HepG2 (cell line): ENCODE data around the gene UQCRHL. TPM values are rescaled to one million over a fixed set of nuclear protein-coding genes. Genes with fewer than 3 reads are reported as not detected.

ENCODE experiments used
- CBX5 ChIP-seq: sonication (generic); formaldehyde crosslinking; IDR thresholded peaks from 2 replicates; pipeline ENCODE4 v1.4.0; 2020; ENCODE audit warnings: missing genetic modification reagents, borderline replicate concordance
- CHD2 ChIP-seq: IDR thresholded peaks from 2 replicates; pipeline ENCODE4 v1.6.1; 2011; ENCODE audit warnings: low read depth, low read length, improper control_type of control experiment
- ESRRA ChIP-seq: sonication (generic); formaldehyde crosslinking; IDR thresholded peaks from 2 replicates; pipeline ENCODE4 v1.5.1; 2020; ENCODE audit warnings: mild to moderate bottlenecking, low read depth, missing genetic modification reagents
- FOXC1 ChIP-seq: sonication (generic); formaldehyde crosslinking; IDR thresholded peaks from 2 replicates; pipeline ENCODE4 v1.8.0; 2022; ENCODE audit warnings: mild to moderate bottlenecking, missing genetic modification reagents, borderline replicate concordance
- KDM5A ChIP-seq: fragments of 200-600 bp; sonication (generic); IDR thresholded peaks from 2 replicates; pipeline ENCODE4 v1.7.0; 2018; ENCODE audit warnings: antibody characterized with exemption, mild to moderate bottlenecking, low read length, borderline replicate concordance
- PHB2 ChIP-seq: fragments of 450-650 bp; IDR thresholded peaks from 2 replicates; pipeline ENCODE4 v1.6.1; 2018; ENCODE audit not compliant: partially characterized antibody
- SALL1 ChIP-seq: sonication (generic); formaldehyde crosslinking; IDR thresholded peaks from 2 replicates; pipeline ENCODE4 v1.8.0; 2022; ENCODE audit warnings: mild to moderate bottlenecking, missing genetic modification reagents
- SIX4 ChIP-seq: sonication (generic); formaldehyde crosslinking; IDR thresholded peaks from 2 replicates; pipeline ENCODE4 v1.4.0; 2020; ENCODE audit warnings: missing genetic modification reagents
- TBX3 ChIP-seq: fragments of 450-650 bp; IDR thresholded peaks from 2 replicates; pipeline ENCODE4 v1.6.1; 2017; ENCODE audit warnings: antibody characterized with exemption, mild to moderate bottlenecking, inconsistent platforms, borderline replicate concordance
- TEAD3 ChIP-seq: optimal IDR thresholded peaks from 2 replicates; pipeline ENCODE3; 2016; ENCODE audit warnings: borderline replicate concordance
- ZNF256 ChIP-seq: sonication (generic); formaldehyde crosslinking; conservative IDR thresholded peaks from 2 replicates; pipeline ENCODE4 v1.4.0; 2020; ENCODE audit warnings: missing genetic modification reagents
- ZNF350 ChIP-seq: sonication (generic); formaldehyde crosslinking; IDR thresholded peaks from 2 replicates; pipeline ENCODE4 v1.4.0; 2020; ENCODE audit warnings: mild to moderate bottlenecking, low read depth, missing genetic modification reagents, borderline replicate concordance
- ZNF501 ChIP-seq: sonication (generic); formaldehyde crosslinking; IDR thresholded peaks from 2 replicates; pipeline ENCODE4 v1.5.1; 2020; ENCODE audit warnings: mild to moderate bottlenecking, moderate library complexity, missing genetic modification reagents
- ZNF564 ChIP-seq: sonication (generic); formaldehyde crosslinking; IDR thresholded peaks from 2 replicates; pipeline ENCODE4 v1.8.1; 2023; ENCODE audit warnings: mild to moderate bottlenecking, missing genetic modification reagents
- ZNF737 ChIP-seq: sonication (generic); formaldehyde crosslinking; IDR thresholded peaks from 2 replicates; pipeline ENCODE4 v1.5.0; 2020; ENCODE audit warnings: missing genetic modification reagents, mild to moderate bottlenecking, borderline replicate concordance
- polyA plus RNA-seq, 8 experiments: library from polyadenylated mRNA; depleted of rRNA in 3 of 8; stranded (reverse) in 7 of 8; unstranded in 1 of 8; fragments of >200 nt; fragmentation: Illumina TruSeq in 4 of 8; extraction: Trizol in 4 of 8; gene quantifications; 2 replicates each; pipeline versions ENCODE4 v1.2.1 to v1.2.3, GENCODE V29; 2011 to 2016; ENCODE audit warnings: low read depth in 4 of 8, missing spikeins in 1 of 8, mixed read lengths in 1 of 8; ENCODE audit not compliant: insufficient read depth in 1 of 8
- total RNA-seq, 5 experiments: library from RNA; depleted of rRNA; stranded (reverse); fragments of >200 nt; fragmentation: Illumina TruSeq; extraction: Trizol; gene quantifications; 2 replicates each; pipeline ENCODE4 v1.2.3, GENCODE V29; 2016; ENCODE audit warnings: low read depth in 1 of 5
- TF ChIP-seq, protein P1 (sequence below): IDR thresholded peaks from 2 replicates; pipeline ENCODE4 v1.6.1; 2016; ENCODE audit warnings: missing compliant biosample characterization, missing genetic modification reagents, borderline replicate concordance
- TF ChIP-seq, protein P2 (sequence below): sonication (generic); formaldehyde crosslinking; IDR thresholded peaks from 2 replicates; pipeline ENCODE4 v1.5.0; 2020; ENCODE audit warnings: mild to moderate bottlenecking, missing genetic modification reagents, borderline replicate concordance
- TF ChIP-seq, protein P3 (sequence below): sonication (generic); formaldehyde crosslinking; IDR thresholded peaks from 2 replicates; pipeline ENCODE4 v1.4.0; 2020; ENCODE audit warnings: mild to moderate bottlenecking, low read depth, missing genetic modification reagents

The UQCRHL gene
- total and polyA plus RNA-seq, 2 of the 13 experiments (the other 11 are each of a cell fraction or from before 2014, with no cell fraction given), result 1.8 to 2.3 TPM

DNA sequence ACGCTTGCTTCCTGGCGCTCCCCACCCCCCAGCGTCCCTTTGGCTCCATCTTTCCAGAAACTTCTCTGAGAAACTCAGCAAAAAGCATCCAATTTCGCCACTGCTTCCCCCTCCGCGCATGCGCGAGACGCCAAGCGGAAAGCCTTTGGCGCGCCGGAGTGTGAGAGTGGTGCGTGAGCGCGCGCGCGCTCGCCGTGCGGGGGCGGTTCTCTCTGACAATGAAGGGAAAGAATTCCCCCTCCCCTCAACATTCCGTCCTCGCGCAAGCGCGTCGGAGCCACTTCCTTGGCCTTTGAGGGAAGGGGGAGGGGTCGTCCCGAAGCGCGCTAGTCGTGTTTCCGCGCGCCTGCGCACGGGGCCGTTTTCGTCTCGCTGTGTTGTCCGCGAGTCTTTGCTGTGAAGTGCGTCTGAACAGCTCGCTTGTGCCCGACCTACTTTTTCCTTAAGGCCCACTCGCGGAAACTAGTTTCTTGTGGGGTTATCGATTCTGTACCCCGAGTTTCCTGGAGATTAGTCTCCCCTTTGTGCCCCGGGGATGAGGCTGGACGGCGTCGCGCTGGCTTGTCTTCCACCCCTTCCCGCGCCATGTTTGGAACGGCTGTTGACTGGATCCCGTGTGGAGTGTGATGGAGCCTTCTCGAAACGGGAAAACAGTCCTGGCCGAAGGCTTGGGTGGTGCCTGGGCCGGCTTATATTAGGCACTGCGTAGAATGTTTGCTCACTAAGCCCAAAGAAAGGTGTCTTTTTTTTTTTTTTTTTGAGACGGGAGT lies 28.5 kb upstream of the UQCRHL start (continued):
- TF ChIP-seq, protein P1, sequence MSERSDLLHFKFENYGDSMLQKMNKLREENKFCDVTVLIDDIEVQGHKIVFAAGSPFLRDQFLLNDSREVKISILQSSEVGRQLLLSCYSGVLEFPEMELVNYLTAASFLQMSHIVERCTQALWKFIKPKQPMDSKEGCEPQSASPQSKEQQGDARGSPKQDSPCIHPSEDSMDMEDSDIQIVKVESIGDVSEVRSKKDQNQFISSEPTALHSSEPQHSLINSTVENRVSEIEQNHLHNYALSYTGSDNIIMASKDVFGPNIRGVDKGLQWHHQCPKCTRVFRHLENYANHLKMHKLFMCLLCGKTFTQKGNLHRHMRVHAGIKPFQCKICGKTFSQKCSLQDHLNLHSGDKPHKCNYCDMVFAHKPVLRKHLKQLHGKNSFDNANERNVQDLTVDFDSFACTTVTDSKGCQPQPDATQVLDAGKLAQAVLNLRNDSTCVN (CRISPR knock-in tag), result no peak; the same call in 1 of the 2 replicates
- TF ChIP-seq TEAD3 (CRISPR knock-in tag) (peak; percentile 96), TBX3 (peak; percentile 40; the same call in 1 of the 2 replicates), SALL1 (CRISPR knock-in tag) (peak; percentile 76), ZNF256 (CRISPR knock-in tag) (0 out of 2 replicates have a peak, but pooled peaks have one; percentile 28), CHD2 (no peak), SIX4 (peak; percentile 59), ZNF564 (CRISPR knock-in tag) (peak; percentile 38; the same call in 1 of the 2 replicates), ZNF350 (peak; percentile 48; the same call in 1 of the 2 replicates), KDM5A (peak; percentile 11; the same call in 1 of the 2 replicates), ESRRA (no peak), PHB2 (no peak), ZNF501 (peak; percentile 82; the same call in 1 of the 2 replicates), CBX5 (CRISPR knock-in tag) (no peak), FOXC1 (CRISPR knock-in tag) (peak; percentile 71; the same call in 1 of the 2 replicates), ZNF737 (no peak)
- TF ChIP-seq, protein P2, sequence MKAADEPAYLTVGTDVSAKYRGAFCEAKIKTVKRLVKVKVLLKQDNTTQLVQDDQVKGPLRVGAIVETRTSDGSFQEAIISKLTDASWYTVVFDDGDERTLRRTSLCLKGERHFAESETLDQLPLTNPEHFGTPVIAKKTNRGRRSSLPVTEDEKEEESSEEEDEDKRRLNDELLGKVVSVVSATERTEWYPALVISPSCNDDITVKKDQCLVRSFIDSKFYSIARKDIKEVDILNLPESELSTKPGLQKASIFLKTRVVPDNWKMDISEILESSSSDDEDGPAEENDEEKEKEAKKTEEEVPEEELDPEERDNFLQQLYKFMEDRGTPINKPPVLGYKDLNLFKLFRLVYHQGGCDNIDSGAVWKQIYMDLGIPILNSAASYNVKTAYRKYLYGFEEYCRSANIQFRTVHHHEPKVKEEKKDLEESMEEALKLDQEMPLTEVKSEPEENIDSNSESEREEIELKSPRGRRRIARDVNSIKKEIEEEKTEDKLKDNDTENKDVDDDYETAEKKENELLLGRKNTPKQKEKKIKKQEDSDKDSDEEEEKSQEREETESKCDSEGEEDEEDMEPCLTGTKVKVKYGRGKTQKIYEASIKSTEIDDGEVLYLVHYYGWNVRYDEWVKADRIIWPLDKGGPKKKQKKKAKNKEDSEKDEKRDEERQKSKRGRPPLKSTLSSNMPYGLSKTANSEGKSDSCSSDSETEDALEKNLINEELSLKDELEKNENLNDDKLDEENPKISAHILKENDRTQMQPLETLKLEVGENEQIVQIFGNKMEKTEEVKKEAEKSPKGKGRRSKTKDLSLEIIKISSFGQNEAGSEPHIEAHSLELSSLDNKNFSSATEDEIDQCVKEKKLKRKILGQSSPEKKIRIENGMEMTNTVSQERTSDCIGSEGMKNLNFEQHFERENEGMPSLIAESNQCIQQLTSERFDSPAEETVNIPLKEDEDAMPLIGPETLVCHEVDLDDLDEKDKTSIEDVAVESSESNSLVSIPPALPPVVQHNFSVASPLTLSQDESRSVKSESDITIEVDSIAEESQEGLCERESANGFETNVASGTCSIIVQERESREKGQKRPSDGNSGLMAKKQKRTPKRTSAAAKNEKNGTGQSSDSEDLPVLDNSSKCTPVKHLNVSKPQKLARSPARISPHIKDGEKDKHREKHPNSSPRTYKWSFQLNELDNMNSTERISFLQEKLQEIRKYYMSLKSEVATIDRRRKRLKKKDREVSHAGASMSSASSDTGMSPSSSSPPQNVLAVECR, result peak; percentile 17; the same call in 1 of the 2 replicates
- TF ChIP-seq, protein P3, sequence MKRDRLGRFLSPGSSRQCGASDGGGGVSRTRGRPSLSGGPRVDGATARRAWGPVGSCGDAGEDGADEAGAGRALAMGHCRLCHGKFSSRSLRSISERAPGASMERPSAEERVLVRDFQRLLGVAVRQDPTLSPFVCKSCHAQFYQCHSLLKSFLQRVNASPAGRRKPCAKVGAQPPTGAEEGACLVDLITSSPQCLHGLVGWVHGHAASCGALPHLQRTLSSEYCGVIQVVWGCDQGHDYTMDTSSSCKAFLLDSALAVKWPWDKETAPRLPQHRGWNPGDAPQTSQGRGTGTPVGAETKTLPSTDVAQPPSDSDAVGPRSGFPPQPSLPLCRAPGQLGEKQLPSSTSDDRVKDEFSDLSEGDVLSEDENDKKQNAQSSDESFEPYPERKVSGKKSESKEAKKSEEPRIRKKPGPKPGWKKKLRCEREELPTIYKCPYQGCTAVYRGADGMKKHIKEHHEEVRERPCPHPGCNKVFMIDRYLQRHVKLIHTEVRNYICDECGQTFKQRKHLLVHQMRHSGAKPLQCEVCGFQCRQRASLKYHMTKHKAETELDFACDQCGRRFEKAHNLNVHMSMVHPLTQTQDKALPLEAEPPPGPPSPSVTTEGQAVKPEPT (CRISPR knock-in tag), result no peak
